ENCODE data around the gene GHR.

DNA sequence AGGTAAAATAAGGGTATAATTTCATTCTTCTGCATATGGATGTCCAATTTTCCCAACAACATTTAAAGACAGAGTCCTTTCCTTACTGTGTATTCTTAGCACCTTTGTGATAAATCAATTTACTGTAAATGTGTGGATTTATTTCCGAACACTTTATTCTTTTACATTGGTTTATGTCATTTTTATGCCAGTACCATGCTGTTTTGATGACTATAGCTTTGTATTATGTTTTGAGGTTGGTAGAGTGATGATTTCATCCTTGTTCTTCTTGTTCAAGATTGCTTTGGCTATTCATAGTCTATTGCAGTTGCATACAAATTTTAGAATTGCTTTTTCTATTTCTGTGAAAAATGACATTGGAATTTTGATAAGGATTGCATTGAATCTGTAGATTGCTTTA is 280.0 kb downstream of the GHR start:
- TF ChIP-seq, protein P1, sequence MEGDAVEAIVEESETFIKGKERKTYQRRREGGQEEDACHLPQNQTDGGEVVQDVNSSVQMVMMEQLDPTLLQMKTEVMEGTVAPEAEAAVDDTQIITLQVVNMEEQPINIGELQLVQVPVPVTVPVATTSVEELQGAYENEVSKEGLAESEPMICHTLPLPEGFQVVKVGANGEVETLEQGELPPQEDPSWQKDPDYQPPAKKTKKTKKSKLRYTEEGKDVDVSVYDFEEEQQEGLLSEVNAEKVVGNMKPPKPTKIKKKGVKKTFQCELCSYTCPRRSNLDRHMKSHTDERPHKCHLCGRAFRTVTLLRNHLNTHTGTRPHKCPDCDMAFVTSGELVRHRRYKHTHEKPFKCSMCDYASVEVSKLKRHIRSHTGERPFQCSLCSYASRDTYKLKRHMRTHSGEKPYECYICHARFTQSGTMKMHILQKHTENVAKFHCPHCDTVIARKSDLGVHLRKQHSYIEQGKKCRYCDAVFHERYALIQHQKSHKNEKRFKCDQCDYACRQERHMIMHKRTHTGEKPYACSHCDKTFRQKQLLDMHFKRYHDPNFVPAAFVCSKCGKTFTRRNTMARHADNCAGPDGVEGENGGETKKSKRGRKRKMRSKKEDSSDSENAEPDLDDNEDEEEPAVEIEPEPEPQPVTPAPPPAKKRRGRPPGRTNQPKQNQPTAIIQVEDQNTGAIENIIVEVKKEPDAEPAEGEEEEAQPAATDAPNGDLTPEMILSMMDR (IDR thresholded peaks at IDR 0.05; ENCODE audit: insufficient read depth, low read length) = no peak
- TF ChIP-seq, protein P2, sequence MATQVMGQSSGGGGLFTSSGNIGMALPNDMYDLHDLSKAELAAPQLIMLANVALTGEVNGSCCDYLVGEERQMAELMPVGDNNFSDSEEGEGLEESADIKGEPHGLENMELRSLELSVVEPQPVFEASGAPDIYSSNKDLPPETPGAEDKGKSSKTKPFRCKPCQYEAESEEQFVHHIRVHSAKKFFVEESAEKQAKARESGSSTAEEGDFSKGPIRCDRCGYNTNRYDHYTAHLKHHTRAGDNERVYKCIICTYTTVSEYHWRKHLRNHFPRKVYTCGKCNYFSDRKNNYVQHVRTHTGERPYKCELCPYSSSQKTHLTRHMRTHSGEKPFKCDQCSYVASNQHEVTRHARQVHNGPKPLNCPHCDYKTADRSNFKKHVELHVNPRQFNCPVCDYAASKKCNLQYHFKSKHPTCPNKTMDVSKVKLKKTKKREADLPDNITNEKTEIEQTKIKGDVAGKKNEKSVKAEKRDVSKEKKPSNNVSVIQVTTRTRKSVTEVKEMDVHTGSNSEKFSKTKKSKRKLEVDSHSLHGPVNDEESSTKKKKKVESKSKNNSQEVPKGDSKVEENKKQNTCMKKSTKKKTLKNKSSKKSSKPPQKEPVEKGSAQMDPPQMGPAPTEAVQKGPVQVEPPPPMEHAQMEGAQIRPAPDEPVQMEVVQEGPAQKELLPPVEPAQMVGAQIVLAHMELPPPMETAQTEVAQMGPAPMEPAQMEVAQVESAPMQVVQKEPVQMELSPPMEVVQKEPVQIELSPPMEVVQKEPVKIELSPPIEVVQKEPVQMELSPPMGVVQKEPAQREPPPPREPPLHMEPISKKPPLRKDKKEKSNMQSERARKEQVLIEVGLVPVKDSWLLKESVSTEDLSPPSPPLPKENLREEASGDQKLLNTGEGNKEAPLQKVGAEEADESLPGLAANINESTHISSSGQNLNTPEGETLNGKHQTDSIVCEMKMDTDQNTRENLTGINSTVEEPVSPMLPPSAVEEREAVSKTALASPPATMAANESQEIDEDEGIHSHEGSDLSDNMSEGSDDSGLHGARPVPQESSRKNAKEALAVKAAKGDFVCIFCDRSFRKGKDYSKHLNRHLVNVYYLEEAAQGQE (IDR thresholded peaks at IDR 0.05; ENCODE audit: insufficient replicate concordance, low read depth) = no peak

Measured in HL-60 (cell line).